Hematopoietic multipotent progenitor cell (in vitro differentiated cells): ENCODE data around the gene MTG2. TPM values are rescaled to one million over a fixed set of nuclear protein-coding genes. Genes with fewer than 3 reads are reported as not detected.

Experiments
- DNase-seq, 3 donors: peaks; one replicate each; pipeline ENCODE4 v3.0.0-alpha.2; 2011 to 2015; ENCODE audit warnings: low read depth in 2 of 3, low spot score in 2 of 3
- total RNA-seq: library from RNA; depleted of rRNA; stranded (reverse); fragments of >200 nt; gene quantifications from one replicate; pipeline ENCODE4 v1.2.3, GENCODE V29; 2012

The MTG2 gene
- total RNA-seq, 1 donor: 24.5 TPM

DNA sequence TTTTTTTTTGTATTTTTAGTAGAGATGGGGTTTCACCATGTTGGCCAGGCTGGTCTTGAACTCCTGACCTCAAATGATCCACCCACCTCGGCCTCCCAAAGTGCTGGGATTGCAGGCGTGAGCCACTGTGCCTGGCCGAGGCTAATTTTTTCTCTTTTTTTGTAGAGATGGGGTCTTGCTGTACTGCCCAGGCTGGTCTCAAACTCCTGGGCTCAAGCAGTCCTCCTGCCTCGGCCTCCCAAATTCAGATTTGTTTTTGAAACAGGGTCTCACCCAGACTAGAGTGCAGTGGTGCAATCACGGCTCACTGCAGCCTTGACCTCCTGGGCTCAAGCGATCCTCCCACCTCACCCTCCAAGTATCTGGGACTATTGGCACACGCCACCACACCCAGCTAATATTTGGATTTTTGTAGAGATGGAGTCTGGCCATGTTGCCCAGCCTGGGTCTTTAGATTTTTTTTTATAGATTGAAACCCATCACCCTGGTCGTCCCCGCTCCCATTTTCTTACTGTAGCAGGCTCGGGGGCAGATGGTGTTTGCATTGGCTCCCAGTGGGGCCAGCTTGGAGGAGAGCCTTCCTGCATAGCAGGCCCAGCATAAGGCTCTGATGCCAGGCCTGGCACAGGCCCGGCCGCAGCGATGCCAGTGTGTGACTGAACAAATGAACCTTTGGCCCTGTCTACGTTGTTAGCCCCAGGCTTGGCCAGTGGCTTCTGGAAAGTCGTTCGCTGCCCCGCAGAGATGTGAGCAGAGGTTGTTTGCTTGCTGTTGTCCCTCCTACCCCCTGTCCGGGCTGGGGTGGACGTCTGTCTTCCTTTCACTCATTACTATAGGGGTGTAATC is 4.3 kb upstream of the MTG2 start:
- DNase-seq: no peak

DNA sequence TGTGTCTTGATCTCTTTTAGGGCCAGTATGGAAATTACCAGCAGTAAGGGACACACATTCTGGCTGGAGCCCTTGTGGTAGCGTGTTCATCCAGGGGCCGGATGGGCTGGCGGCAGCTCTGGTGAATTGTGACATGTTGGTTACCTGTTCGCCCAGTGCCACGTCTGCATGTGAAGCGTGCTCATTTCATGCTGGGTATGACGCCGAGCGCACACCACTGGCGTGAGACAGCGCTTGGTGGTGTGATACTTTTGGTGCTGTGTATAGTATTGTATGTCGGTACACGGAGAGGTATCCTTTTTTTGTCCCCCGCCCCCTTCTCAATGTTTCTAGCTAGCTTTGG is 3.7 kb upstream of the MTG2 start:
- no peak for DNase-seq

DNA sequence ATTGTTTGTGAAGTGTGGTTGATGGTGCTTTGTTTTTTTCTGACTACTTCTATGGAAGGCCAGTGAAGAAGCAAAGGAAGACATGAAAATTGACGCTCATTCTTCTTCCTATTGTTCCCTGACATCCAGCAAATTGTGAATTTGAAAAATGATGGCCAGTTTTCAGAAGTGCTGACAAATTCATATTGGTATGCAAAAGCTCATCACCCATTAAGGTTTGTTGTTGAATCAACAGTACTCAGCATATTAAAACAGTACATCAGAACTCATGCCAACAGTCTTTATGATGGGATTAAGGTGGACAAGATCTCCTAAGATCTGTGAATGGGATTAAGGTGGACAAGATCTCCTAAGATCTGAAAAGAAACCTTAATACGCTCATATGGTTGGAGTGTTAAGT is 1.0 kb upstream of the MTG2 start:
- DNase-seq: no peak

DNA sequence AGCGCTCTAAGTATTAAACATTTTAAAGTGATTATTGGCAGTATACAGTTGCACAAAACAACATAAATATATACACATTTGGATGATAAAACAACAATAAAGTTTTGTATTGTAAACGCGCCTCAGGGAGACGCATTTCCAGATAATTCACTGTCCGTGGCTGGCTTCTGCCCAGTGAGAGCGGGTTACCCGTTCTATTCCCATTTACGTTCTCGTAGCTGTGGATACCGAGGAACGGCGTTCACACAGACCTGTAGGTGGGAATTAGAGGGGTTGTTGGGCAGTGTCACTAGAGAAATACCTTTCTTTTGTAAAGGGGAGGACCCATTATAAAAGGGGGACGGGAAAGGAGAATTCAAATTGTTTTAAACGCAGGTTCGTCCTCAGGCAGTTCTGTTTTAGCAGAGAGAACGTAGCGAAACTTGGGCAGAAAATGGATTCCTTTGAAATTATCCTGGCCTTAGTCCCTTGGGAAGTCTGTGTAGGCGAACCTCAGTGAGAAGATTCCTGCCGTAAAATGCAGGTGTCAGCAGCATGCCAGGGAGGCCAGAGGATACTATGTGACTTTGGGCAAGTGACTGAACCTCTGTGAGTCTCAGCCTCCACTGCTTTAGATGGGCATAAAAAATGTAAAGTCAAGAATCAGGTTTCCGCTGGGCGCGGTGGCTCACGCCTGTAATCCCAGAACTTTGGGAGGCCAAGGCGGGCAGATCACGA is 756 bp downstream of the MTG2 start:
- DNase-seq: peak in 1 of 3 donors; percentile 4

DNA sequence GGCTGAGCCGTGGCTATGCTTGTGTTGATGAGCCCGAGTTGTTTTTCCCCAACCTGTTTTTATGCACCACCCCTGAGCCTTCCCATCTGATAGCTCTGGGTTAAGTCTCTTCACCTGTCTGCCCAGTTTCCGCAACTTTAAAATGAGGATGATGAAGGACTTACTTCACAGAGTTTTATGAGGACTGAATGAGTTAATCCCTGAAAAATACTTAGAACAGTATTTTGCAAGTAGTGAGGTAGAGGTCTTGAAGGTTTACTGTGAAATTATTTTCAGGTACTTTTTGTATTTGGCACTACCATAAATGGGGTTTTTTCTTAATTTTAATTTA is 3.2 kb downstream of the MTG2 start:
- DNase-seq: no peak

DNA sequence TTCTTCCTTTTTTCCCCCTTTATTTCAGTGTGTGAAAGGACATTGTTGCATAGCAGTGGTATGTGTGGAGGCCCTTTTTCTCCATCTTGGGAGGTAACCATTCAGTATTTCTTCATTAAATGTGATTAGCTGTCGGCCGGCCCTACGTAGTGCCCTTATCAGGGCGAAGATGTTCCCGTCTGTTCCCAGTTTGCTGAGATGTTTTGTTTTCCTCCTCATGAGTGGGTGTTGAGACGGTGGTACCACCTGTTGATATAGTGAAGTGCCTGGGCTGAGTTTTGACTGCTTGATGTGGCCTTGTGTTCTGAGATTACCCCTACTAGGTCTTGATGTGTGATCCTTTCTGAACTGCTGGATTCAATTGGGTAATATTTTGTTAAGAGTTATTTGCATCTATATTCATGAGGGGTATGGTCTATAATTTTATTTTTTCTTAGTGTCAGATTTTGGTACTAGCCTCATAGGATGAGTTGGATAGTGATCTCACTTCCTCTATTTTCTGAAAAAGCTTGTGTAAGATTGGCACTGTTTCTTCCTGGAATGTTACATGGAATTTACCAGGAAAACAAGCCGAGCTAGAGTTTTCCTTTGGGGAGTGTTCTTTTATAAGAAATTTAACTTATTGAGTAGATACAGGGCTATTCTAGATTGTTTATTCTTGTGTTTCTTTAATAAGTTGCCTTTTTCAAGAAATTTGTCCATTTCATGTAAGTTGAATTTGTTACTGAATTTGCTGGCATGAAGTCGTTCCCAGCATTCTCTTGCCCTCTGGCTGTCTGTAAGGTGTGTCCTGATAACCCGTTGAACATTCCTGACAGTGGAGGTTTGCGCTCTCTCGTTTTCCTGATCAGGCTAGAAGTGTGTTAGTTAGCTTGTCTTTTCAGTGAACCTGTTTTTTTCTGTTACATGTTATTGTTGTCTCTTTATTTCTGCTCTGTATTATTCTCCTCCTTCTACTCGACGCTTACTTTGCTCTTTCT is 4.3 kb downstream of the MTG2 start:
- no peak for DNase-seq

DNA sequence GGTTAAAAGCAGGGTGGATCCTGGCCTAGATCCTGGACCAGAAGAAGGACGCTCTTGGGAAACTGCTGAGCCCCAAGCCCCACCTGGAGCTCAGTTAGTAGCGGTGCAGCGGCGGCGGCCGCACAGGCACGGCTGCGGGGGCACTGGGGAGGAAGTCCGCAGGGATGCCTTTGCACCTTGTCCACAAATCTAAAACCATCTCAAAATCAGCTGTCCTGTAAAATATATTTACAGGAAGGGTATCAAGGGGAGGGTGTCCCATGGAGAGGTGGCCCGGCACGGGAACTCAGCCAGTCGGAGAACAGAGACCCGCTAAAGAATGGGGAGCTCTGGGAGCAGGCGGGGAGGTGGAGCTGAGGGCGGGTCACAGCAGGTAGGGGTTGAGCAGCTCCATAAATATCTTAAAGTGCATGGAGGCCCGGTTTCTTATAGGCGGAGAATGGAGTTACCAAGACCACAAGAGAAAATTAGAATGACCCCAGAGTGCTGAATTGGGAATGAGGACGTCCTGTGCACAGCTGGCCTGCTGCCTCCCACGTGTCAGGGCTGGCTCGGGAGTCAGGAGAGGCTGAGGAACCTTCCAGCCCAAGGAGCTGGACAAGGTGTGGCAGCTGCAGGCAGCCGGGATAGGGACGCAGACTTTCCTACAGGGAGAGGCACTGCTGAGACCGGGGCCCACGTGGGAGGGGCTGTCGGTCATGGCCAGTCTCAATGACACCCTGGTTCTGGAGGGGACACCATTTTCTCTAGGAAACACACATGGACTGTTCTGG is 8.0 kb downstream of the MTG2 start:
- no peak for DNase-seq

DNA sequence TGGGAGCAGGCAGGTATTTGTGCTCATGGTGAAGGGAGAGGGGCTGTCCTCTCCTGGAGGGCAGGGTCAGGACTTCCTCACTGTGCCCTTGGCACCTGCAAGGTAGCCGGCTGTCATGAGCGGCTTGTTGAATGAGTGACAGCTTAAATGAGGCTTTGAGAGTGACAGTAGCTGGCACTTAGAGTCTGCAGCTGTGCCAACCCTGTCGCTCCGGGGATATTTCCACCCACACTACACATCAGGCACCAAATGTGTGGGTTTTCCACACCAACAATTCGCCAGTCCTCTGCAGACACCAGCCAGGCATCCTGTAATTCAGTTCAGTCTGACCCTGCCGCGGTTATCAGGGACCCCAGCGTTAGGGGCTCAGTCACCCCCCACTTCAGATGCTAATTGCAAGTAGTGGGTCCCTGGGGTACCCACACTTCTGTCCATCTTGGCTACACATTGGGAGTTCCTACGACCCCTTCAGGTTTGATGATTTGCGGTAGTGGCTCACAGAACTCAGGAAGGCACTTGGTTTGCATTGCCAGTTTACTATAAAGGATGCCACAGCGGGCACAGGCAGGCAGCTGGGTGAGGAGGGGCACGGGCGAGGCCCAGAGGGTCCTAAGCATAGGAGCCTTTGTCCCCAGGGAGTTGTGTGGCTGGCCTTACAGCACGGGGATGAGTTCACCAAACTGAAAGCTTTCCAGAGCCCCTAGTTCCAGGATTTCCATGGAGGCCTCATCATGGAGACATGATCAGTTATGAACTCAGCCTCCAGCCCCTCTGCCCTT is 9.1 kb downstream of the MTG2 start:
- no peak for DNase-seq

DNA sequence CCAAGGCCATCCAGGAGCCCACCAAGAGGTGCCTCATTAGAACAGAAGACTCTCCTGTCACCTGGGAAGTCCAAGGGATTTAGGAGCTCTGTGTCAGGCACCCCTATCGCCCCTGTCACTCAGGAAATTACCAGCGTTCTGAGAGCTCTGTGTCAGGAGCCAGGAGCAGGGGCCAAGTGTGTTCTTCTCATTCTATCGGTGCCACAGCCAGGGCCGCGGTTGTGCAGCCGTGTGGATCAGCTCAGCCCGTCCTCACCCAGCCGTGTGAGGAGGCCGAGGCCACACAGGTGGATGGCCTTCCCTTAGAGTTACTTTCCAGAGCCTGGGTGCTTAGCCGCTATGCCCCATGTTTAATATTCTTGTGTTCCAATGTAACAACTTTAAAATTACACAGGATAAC is 9.8 kb downstream of the MTG2 start:
- no peak for DNase-seq

DNA sequence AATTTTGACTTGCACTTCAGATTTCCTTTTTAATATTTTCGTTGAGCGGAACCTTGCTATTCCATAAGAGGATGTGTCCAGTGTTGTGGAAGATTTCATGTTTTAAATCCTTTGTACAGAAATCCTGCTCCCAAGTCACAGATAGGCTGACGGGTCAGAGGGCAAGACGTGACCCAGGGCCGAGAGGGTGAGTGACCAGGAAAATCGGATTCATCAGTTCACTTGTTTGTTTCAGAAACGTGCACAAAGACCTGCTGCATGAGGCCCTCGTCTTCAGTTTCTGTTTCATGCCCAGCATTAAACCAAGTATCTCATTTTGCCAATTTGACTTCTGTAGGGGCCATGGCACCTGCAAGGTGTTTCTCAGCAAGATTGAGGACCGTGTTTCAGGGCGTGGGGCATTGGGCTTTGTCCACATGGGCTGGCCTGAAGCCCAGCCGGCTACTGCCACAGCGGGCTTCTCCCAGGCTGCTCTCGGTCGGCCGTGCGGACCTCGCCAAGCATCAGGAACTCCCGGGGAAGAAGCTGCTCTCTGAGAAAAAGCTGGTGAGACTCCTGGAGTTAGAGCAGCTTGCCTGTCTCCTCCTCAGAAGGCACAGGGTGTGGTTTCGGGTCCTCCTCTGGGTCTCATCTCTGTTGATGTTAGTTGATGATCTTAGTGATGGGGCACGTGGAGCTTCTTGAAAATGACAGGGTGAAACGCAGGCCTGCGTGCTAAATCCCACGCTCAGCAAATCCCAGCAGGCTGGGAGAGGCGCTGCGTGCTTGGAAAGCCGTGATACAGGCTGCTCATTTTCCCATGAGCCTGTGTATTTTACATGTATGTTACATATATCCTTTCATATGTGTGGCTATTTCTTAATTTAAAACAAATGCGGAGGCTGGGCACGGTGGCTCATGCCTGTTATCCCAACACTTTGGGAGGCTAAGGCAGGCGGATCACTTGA is 10.5 kb downstream of the MTG2 start:
- DNase-seq: no peak

DNA sequence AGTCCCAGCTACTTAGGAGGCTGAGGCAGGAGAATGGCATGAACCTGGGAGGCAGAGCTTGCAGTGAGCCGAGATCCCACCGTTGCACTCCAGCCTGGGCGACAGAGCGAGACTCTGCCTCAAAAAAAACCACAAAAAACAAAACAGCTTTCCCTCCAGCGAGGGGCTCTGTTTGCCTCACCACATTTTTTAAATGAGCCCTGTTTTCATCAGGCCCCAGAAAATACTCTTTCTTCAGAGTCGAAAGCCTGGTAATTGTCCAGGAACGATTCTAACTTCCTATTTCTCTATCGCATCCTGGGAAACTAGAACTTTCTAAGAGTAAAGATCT is 12.2 kb downstream of the MTG2 start:
- DNase-seq: no peak

DNA sequence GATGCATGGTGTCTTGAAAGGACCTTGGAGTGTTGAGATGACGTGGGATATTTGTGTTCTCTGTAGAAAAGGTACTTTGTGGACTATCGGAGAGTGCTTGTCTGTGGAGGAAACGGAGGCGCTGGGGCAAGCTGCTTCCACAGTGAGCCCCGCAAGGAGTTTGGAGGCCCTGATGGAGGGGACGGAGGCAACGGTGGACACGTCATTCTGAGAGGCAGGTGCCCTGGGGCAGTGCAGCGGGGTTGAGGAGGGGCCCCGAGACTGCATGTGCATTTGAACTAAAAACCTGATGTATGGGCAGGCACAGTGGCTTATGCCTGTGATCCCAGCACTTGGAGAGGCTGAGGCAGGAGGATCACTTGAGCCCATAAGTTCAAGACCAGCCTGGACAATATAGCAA is 12.9 kb downstream of the MTG2 start:
- no peak for DNase-seq

DNA sequence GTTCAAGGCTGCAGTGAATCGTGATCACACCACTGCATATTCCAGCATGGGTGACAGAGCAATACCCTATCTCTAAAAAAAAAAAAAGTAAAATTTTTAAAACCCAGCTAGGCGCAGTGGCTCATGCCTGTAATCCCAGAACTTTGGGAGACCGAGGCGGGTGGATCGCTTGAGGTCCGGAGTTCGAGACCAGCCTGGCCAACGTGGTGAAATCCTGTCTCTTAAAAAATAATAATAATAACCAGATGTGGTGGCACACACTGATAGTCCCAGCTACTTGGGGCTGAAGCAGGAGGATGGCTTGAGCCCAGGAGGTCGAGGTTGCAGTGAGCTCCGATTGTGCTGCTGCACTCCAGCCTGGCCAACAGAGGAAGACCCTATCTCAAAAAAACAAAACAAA is 13.5 kb downstream of the MTG2 start:
- DNase-seq: no peak

DNA sequence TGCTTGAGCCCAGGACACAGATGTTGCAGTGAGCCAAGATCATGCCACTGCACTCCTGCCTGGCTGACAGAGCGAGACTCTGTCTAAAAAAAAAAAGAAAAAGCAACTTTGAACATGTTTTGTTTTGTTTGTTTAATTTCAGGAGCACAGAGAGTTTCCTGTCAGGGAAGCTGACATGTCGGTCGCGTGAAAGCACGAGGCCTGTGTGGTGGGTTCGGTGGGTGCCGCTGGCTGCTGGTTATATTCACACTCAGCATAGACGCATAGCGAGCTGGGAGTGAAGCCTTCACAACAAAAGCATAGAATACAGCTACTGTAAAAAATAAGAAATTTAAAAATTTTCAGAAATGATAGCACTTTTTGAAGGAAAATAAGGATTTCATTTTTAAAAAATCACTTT is 14.5 kb downstream of the MTG2 start:
- DNase-seq: no peak

DNA sequence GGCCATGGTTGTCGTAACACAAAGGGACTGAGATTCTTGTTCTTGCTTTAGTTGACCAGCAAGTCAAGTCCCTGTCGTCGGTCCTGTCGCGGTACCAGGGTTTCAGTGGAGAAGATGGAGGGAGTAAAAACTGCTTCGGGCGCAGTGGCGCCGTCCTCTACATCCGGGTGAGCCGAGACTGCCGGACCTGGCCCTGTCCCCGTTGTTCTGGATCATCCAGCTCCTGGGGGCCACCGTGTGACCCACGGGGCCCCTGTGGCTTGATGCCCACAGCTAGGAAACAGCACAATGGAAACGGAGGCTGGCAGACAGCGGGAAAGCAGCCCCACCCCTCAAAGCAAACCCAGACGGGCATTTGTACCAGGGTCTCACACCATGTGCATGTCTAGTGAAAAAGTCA is 15.0 kb downstream of the MTG2 start:
- DNase-seq: no peak

DNA sequence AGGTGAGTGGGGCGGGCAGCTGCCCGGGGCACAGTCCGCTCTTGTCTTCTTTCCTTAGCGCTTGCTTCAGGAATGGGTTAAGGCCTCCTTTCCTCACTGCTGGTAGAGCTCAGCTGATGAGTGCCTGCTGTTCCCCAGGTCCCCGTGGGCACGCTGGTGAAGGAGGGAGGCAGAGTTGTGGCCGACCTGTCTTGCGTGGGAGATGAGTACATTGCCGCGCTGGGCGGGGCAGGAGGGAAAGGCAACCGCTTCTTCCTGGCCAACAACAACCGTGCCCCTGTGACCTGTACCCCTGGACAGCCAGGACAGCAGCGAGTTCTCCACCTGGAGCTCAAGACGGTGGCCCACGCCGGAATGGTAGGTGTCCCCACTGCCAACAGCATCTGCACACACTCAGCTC is 15.7 kb downstream of the MTG2 start:
- DNase-seq: no peak

DNA sequence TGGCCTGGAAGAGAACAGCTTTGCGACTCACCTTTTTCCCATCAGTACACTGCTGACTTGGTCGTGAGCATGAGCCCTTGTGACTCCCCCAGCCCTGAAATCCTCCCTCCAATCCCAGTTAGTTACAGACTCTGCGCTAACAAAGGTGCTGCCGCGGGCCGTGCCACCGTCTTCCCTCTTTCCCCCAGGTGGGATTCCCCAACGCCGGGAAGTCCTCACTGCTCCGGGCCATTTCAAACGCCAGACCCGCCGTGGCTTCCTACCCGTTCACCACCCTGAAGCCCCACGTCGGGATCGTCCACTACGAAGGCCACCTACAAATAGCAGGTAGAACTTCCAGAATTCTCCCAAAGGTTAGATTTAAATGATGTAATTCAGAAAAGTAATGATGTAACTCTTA is 16.1 kb downstream of the MTG2 start:
- DNase-seq: no peak

DNA sequence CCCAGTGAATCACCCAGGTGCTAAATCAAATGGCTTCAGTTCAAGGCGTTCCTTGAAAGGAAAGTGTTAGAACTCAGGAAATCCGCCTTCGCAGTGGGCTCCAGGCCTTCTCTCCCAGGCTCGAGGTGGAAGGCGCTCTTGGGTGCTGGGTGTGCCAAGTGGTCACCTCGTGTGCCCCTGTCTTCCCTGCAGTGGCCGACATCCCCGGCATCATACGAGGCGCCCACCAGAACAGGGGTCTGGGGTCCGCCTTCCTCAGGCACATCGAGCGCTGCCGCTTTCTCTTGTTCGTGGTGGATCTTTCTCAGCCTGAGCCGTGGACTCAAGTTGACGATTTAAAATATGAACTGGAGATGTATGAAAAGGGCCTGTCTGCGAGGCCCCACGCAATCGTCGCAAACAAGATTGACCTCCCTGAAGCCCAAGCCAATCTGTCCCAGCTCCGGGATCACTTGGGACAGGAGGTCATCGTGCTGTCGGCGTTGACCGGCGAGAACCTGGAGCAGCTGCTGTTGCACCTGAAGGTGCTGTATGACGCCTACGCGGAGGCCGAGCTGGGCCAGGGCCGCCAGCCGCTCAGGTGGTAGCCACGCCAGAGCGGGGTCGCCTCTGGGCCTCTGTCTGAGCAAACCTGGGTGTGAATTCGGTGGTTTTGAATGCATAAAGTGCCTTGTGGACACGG is 17.8 kb downstream of the MTG2 start:
- no peak for DNase-seq
